K562 (cell line): ENCODE measurements around the gene RTP3. TPM values are rescaled to one million over a fixed set of nuclear protein-coding genes. Genes with fewer than 3 reads are reported as not detected.
A peak's percentile ranks its signal among the peaks of the same experiment; 100 is the strongest.

Experiments
- ATAC-seq: fragments of 200-7000 bp; cut with Tn5 transposase; 3 replicates; pipeline ENCODE4 v1.9.1; 2020; ENCODE audit warnings: moderate library complexity
- BruUV-seq: library from RNA; stranded (reverse); fragments of 400-500 nt; replicated peaks from 2 replicates; lab custom pipeline; 2021; lab: Mats Ljungman, UMichigan
- CTCF ChIA-PET: fragments of 300-600 bp; formaldehyde crosslinking; extraction: SDS; loops from one replicate; lab custom pipeline; 2021; ENCODE audit warnings: low intra/inter-chr PET ratio; lab: Yijun Ruan, JAX
- POLR2A ChIA-PET: fragments of 300-600, 350-650 bp; sonication (Branson Sonifier 250); formaldehyde crosslinking; extraction: SDS; loops from one replicate; lab custom pipeline; 2021; ENCODE audit warnings: antibody characterized with exemption, inconsistent platforms; lab: Yijun Ruan, JAX
- DNase-seq, 4 experiments: peaks; one replicate each; pipeline versions ENCODE4 v3.0.0 to v3.0.0-alpha.2; 2011 to 2018; ENCODE audit warnings: low spot score in 3 of 4, mixed read lengths in 3 of 4; ENCODE audit errors: extremely low read depth in 1 of 4
- FAIRE-seq: peaks from 2 replicates; lab custom pipeline; 2011; peaks lifted over from hg19 to GRCh38; lab: Jason Lieb, UNC
- H2AFZ ChIP-seq: 2 replicates; pipeline ENCODE4 v1.6.0; 2011; ENCODE audit warnings: low read depth, low read length, control low read depth, inconsistent platforms
- H3K27ac ChIP-seq: fragments of 200-600 bp; 3 replicates; pipeline ENCODE4 v1.8.0; 2011; ENCODE audit warnings: low read depth, mild to moderate bottlenecking, control low read depth, inconsistent platforms, low read length, moderate library complexity, mixed read lengths; ENCODE audit errors: extremely low read depth
- H3K27me3 ChIP-seq, 2 experiments: fragments of 300-600 bp in 1 of 2; 2 replicates in 1 of 2; 3 replicates in 1 of 2; pipeline versions ENCODE4 v1.6.0 to v1.8.0; 2011; ENCODE audit warnings: inconsistent platforms in 2 of 2, low read length in 2 of 2, mild to moderate bottlenecking in 1 of 2, mixed read lengths in 1 of 2, moderate library complexity in 1 of 2; ENCODE audit not compliant: control insufficient read depth in 2 of 2, insufficient read depth in 2 of 2
- H3K36me3 ChIP-seq: fragments of 300-600 bp; 3 replicates; pipeline ENCODE4 v1.8.0; 2011; ENCODE audit warnings: mild to moderate bottlenecking, low read length, inconsistent platforms; ENCODE audit not compliant: control insufficient read depth, insufficient read depth
- H3K4me1 ChIP-seq, 2 experiments: fragments of 200-600 bp in 1 of 2; replicated peaks in 1 of 2; 2 replicates in 1 of 2; 3 replicates in 1 of 2; pipeline versions ENCODE4 v1.5.1 to v1.8.0; 2011; ENCODE audit warnings: inconsistent platforms in 2 of 2, low read length in 2 of 2, mild to moderate bottlenecking in 1 of 2, mixed read lengths in 1 of 2, moderate library complexity in 1 of 2; ENCODE audit not compliant: control insufficient read depth in 2 of 2, insufficient read depth in 2 of 2
- H3K4me2 ChIP-seq: 2 replicates; pipeline ENCODE4 v1.6.1; 2011; ENCODE audit warnings: low read length, control low read depth, inconsistent platforms, mixed read lengths; ENCODE audit not compliant: insufficient read depth
- H3K4me3 ChIP-seq: fragments of 200-600 bp; sonication (generic), shearing (Covaris generic); 2 replicates; pipeline ENCODE4 v1.5.1; 2016; ENCODE audit warnings: control low read depth, inconsistent platforms
- H3K79me2 ChIP-seq: fragments of 200-600 bp; 3 replicates; pipeline ENCODE4 v1.8.0; 2011; ENCODE audit warnings: low read length, inconsistent platforms; ENCODE audit not compliant: control insufficient read depth, insufficient read depth
- H3K9ac ChIP-seq, 2 experiments: 2 replicates each; pipeline versions ENCODE4 v1.6.0 to v1.6.1; 2011; ENCODE audit warnings: low read depth in 2 of 2, low read length in 2 of 2, control low read depth in 1 of 2, inconsistent platforms in 1 of 2, mild to moderate bottlenecking in 1 of 2, mixed read lengths in 1 of 2; ENCODE audit not compliant: insufficient read depth in 1 of 2
- H3K9me1 ChIP-seq: one replicate; pipeline ENCODE4 v1.6.0; 2011; ENCODE audit warnings: inconsistent platforms, mild to moderate bottlenecking, low read length, moderate library complexity; ENCODE audit not compliant: control insufficient read depth, insufficient read depth
- H3K9me3 ChIP-seq: replicated peaks from 2 replicates; pipeline ENCODE4 v1.5.1; 2011; ENCODE audit warnings: low read depth, low read length, inconsistent platforms; ENCODE audit not compliant: control insufficient read depth, insufficient read depth
- H4K20me1 ChIP-seq: replicated peaks from 2 replicates; pipeline ENCODE4 v1.6.1; 2011; ENCODE audit warnings: low read length, inconsistent platforms, mixed read lengths; ENCODE audit not compliant: control insufficient read depth, insufficient read depth
- HSF4 ChIP-seq: fragments of 250-450 bp; sonication (Bioruptor Pico); IDR thresholded peaks from 2 replicates; pipeline ENCODE4 v2.1.2; 2022; ENCODE audit warnings: mild to moderate bottlenecking, moderate library complexity, borderline replicate concordance
- PKNOX1 ChIP-seq: fragments of 450-650 bp; IDR thresholded peaks from 2 replicates; pipeline ENCODE4 v1.6.1; 2016
- PTBP1 ChIP-seq: fragments of 200-400 bp; formaldehyde crosslinking; IDR thresholded peaks from 2 replicates; pipeline ENCODE4 v1.6.1; 2017; ENCODE audit warnings: low read depth, low read length
- ZC3H4 ChIP-seq: sonication (generic); formaldehyde crosslinking; IDR thresholded peaks from 2 replicates; pipeline ENCODE4 v1.9.0; 2021; ENCODE audit warnings: missing genetic modification reagents, borderline replicate concordance
- ZNF212 ChIP-seq: fragments of 450-650 bp; formaldehyde crosslinking; IDR thresholded peaks from 2 replicates; pipeline ENCODE4 v1.4.0; 2020; ENCODE audit warnings: mild to moderate bottlenecking
- ZNF589 ChIP-seq: fragments of 200-800 bp; sonication (Bioruptor generic); IDR thresholded peaks from 2 replicates; pipeline ENCODE4 v1.6.1; 2016; ENCODE audit warnings: low read depth, missing genetic modification characterization, missing compliant biosample characterization
- WGBS: fragments of 100-300 bp; shearing (Covaris generic); methylation state at CpG from one replicate; pipeline ENCODE4 v1.1.6; 2016; ENCODE audit warnings: low coverage, mixed read lengths; ENCODE audit not compliant: insufficient coverage; ENCODE audit errors: missing lambda C conversion rate; 5-methylcytosine and 5-hydroxymethylcytosine counted together
- in situ Hi-C: fragments of 300-500 bp; cut with MboI; formaldehyde crosslinking; loops from 4 replicates; pipeline ENCODE4 v1.15.0; 2018; ENCODE audit warnings: inconsistent platforms, mixed read lengths
- intact Hi-C: fragments of 100-400 bp; cut with micrococcal nuclease; formaldehyde crosslinking; loops from 2 replicates; pipeline ENCODE4 v1.14.2; 2022
- polyA plus RNA-seq, 8 experiments: library from polyadenylated mRNA; depleted of rRNA in 4 of 8; stranded (reverse) in 5 of 8; unstranded in 3 of 8; fragments of >200 nt; fragmentation: Nextera tagmentation in 2 of 8; fragmentation: Illumina TruSeq in 1 of 8; extraction: Ambion mirVana in 2 of 8; extraction: Trizol in 1 of 8; gene quantifications; 2 replicates each; pipeline versions ENCODE4 v1.2.1 to v1.2.3, GENCODE V29; 2011 to 2014; ENCODE audit warnings: inconsistent platforms in 1 of 8, missing spikeins in 1 of 8
- total RNA-seq, 7 experiments: library from RNA; depleted of rRNA in 6 of 7; stranded (reverse); fragments of >200 nt in 6 of 7; fragmentation: Illumina TruSeq in 2 of 7; extraction: Trizol in 2 of 7; gene quantifications; 2 replicates each; pipeline versions ENCODE4 v1.2.1 to v1.2.3, GENCODE V29; 2011 to 2021; ENCODE audit warnings: low replicate concordance in 1 of 7

RTP3 gene
- total and polyA plus RNA-seq, 9 of the 15 experiments (the other 6 are each of a cell fraction or from before 2014, with no cell fraction given), result not detected

GRCh38 chr3:46462511-46462910 is 35.3 kb upstream of the RTP3 start:
- Histone ChIP-seq H3K79me2 (no peaks in the 10 kb centered on the region), H3K27ac (no peak overlapping the region), H3K27me3 (peaks cover 39 to 66% of the 10 kb centered on the region in 2 experiments), H3K4me1 (peaks cover 0 to 6% of the 10 kb centered on the region in 2 experiments; a peak in 1 of 5 replicates), H3K4me3 (no peak overlapping the region), H4K20me1 (no peaks in the 10 kb centered on the region), H3K4me2 (no peak overlapping the region), H2AFZ (no peak overlapping the region), H3K9me3 (no peaks in the 10 kb centered on the region), H3K36me3 (no peaks in the 10 kb centered on the region), H3K9me1 (no peaks in the 10 kb centered on the region), H3K9ac (no peak overlapping the region)
- POLR2A ChIA-PET, result interaction anchor here (1.1 to 1.9 kb wide), 5 partner anchors 10 to 166 kb away, joined by 3 to 8 read pairs (median 4); no protein-coding TSS in a partner anchor
- FAIRE-seq (no peak), ATAC-seq (peak; percentile 20; the same call in 2 of the 3 replicates), DNase-seq (no peak)
- 0% methylated on average over 3 of the region's 3 CpGs for WGBS
- in situ Hi-C loops (no loop called here), intact Hi-C loops (no loop called here)
- CTCF ChIA-PET, result interaction anchor here (1.7 kb wide), 1 partner anchor 96 kb away, joined by 3 read pairs; no protein-coding TSS in a partner anchor
- BruUV-seq, result no TSS peak
- TF ChIP-seq ZNF212 (no peak), PTBP1 (no peak), PKNOX1 (no peak), ZC3H4 (CRISPR knock-in tag) (no peak), HSF4 (CRISPR knock-in tag) (no peak), ZNF589 (CRISPR knock-in tag) (no peak)
